MM.1S (cell line): ENCODE data around the gene NRXN3.

Source experiments
- DNase-seq: peaks from one replicate; pipeline ENCODE4 v3.0.0-alpha.2; 2015
- H2AFZ ChIP-seq: fragments of 300-600 bp; sonication (generic); 2 replicates; pipeline ENCODE4 v1.6.0; 2016; ENCODE audit warnings: antibody characterized with exemption, low read length
- H3F3A ChIP-seq: fragments of 300-600 bp; sonication (generic); 2 replicates; pipeline ENCODE4 v1.6.1; 2016; ENCODE audit warnings: mild to moderate bottlenecking, antibody characterized with exemption, low read length, moderate library complexity, mixed read lengths; ENCODE audit not compliant: insufficient read depth
- H3K27ac ChIP-seq: fragments of 300-600 bp; sonication (generic); 2 replicates; pipeline ENCODE4 v1.5.1; 2016; ENCODE audit warnings: mild to moderate bottlenecking, low read length
- H3K27me3 ChIP-seq: fragments of 300-600 bp; sonication (generic); replicated peaks from 2 replicates; pipeline ENCODE4 v1.6.0; 2016; ENCODE audit warnings: low read length; ENCODE audit not compliant: insufficient read depth
- H3K36me3 ChIP-seq: fragments of 300-600 bp; sonication (generic); replicated peaks from 2 replicates; pipeline ENCODE4 v1.6.1; 2016; ENCODE audit warnings: mild to moderate bottlenecking, low read length, mixed read lengths; ENCODE audit not compliant: insufficient read depth
- H3K4me1 ChIP-seq: fragments of 300-600 bp; sonication (generic); 2 replicates; pipeline ENCODE4 v1.6.1; 2016; ENCODE audit warnings: low read length, mixed read lengths
- H3K4me2 ChIP-seq: fragments of 300-600 bp; sonication (generic); 2 replicates; pipeline ENCODE4 v1.6.0; 2016; ENCODE audit warnings: low read depth, low read length
- H3K4me3 ChIP-seq: fragments of 300-600 bp; sonication (generic); 2 replicates; pipeline ENCODE4 v1.5.1; 2016; ENCODE audit warnings: low read length, mixed read lengths
- H3K79me2 ChIP-seq: fragments of 300-600 bp; sonication (generic); 2 replicates; pipeline ENCODE4 v1.6.1; 2016; ENCODE audit warnings: mixed run types, low read length, mixed read lengths
- H3K9ac ChIP-seq: fragments of 300-600 bp; sonication (generic); 2 replicates; pipeline ENCODE4 v1.6.1; 2016; ENCODE audit warnings: low read length, mixed read lengths
- H3K9me2 ChIP-seq: fragments of 300-600 bp; sonication (generic); replicated peaks from 2 replicates; pipeline ENCODE4 v1.6.1; 2016; ENCODE audit warnings: mild to moderate bottlenecking, low read length, mixed read lengths; ENCODE audit not compliant: insufficient read depth
- H3K9me3 ChIP-seq: fragments of 300-600 bp; sonication (generic); replicated peaks from 2 replicates; pipeline ENCODE4 v1.6.1; 2016; ENCODE audit warnings: mild to moderate bottlenecking, low read length, mixed read lengths; ENCODE audit not compliant: insufficient read depth
- H4K20me1 ChIP-seq: fragments of 300-600 bp; sonication (generic); 2 replicates; pipeline ENCODE4 v1.6.1; 2016; ENCODE audit warnings: mild to moderate bottlenecking, low read length, moderate library complexity, mixed read lengths; ENCODE audit not compliant: insufficient read depth
- CTCF ChIP-seq: fragments of 300-600 bp; sonication (generic); IDR thresholded peaks from 2 replicates; pipeline ENCODE4 v1.5.1; 2016; ENCODE audit warnings: antibody characterized with exemption, low read length, mixed read lengths
- EZH2 ChIP-seq: fragments of 300-600 bp; sonication (generic); optimal IDR thresholded peaks from 2 replicates; pipeline ENCODE3; 2017; ENCODE audit warnings: low read depth, mild to moderate bottlenecking, antibody characterized with exemption, low read length, mixed read lengths
- EZH2phosphoT487 ChIP-seq: fragments of 300-600 bp; sonication (generic); IDR thresholded peaks from 2 replicates; pipeline ENCODE4 v1.6.1; 2018; ENCODE audit warnings: antibody characterized with exemption, low read length

Gene NRXN3

DNA sequence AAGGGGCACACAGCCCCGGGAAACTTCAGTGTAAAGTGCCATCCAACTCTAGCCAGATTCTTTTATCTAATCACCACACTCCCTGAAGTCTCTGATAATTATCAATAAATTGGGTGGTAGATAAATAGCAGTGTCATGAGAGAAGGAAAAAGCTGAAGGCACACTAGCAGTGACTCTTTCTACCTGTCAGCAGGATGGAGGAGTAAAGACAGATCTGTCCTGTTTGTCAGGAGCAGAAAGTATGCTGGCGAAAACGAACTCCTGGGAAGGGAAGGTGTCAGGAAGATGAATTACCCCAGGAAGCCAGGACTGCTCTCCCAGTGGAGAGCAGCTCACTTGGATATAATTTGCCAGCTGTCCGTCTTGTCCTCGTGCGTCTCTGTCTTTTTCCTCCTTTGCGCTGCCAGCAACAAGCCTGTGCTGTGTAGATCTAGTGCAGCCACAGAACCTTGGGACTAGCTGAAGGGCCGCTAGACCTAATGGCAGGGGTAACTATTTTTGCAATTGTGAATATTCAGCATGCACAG, 1059.3 kb downstream of the NRXN3 start:
- H3K9me2 ChIP-seq, result no peaks in the 10 kb centered on the region
- H4K20me1 ChIP-seq, result no peaks in the 10 kb centered on the region

DNA sequence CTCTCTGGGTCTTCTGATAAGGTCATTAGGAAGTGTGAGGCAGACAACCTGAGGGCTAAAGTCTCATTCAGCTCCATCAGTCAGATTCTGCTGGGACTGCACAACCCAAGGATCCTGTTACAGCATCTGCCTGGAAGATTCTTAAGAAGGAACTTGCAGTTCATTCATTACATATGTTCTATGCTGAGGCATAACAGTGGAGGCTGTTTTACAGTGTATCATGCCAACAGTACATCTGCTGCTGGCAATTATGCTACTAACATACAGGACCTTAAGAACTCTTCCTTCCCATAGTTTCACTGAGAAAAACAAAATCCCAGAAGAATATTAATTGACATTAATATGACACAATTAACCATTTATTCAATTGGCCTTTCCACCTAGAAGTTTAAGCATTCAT, 1072.5 kb downstream of the NRXN3 start:
- Histone ChIP-seq H4K20me1 (no peaks in the 10 kb centered on the region), H3K27me3 (no peaks in the 10 kb centered on the region), H3K4me2 (no peak overlapping the region), H3K79me2 (no peaks in the 10 kb centered on the region), H3K4me3 (no peak overlapping the region), H2AFZ (no peak overlapping the region), H3K9me2 (no peaks in the 10 kb centered on the region), H3K4me1 (no peaks in the 10 kb centered on the region), H3K9ac (no peak overlapping the region), H3F3A (no peaks in the 10 kb centered on the region), H3K27ac (no peak overlapping the region), H3K36me3 (no peaks in the 10 kb centered on the region), H3K9me3 (no peaks in the 10 kb centered on the region)
- TF ChIP-seq EZH2phosphoT487, result no peak
- no peak for DNase-seq

More for the DNA sequence above, 1059.3 kb downstream of the NRXN3 start:
- H3K9ac ChIP-seq, result no peak overlapping the region
- H3K4me3 ChIP-seq, result no peak overlapping the region
- no peaks in the 10 kb centered on the region for H3F3A ChIP-seq
- no peak for DNase-seq
- H3K79me2 ChIP-seq, result no peaks in the 10 kb centered on the region
- H3K27me3 ChIP-seq, result no peaks in the 10 kb centered on the region
- TF ChIP-seq CTCF (no peak), EZH2phosphoT487 (no peak), EZH2 (no peak)
- H3K9me3 ChIP-seq, result no peaks in the 10 kb centered on the region
- H3K4me2 ChIP-seq, result no peak overlapping the region
- no peak overlapping the region for H3K27ac ChIP-seq
- no peaks in the 10 kb centered on the region for H3K36me3 ChIP-seq
- no peaks in the 10 kb centered on the region for H3K4me1 ChIP-seq
- H2AFZ ChIP-seq, result no peak overlapping the region

DNA sequence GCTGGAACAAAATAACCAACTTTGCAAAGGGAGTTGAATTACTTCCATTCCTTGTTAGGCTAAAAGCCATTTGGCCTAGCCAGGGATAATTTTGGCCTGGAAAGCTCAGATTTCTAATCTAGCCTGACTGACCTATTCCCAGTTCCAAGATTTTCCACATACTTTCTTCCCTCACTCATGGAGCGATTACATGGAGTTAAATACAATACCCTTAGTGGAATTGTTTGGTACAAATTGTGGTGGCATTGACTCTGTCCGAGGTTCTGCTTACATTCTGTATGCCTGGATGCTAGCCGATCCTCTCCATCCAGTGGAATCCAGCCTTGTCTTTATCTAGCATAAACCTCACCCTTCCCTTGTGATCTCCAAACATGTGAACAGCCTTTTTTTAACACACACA, 1076.0 kb downstream of the NRXN3 start:
- TF ChIP-seq CTCF (no peak), EZH2 (no peak), EZH2phosphoT487 (no peak)
- Histone ChIP-seq H3K4me3 (no peak overlapping the region), H3K9me2 (no peaks in the 10 kb centered on the region), H3K36me3 (no peaks in the 10 kb centered on the region), H3K27me3 (no peaks in the 10 kb centered on the region), H3K79me2 (no peaks in the 10 kb centered on the region), H3F3A (no peaks in the 10 kb centered on the region), H2AFZ (no peak overlapping the region), H3K27ac (no peak overlapping the region), H3K4me2 (no peak overlapping the region), H4K20me1 (no peaks in the 10 kb centered on the region), H3K9ac (no peak overlapping the region), H3K4me1 (no peaks in the 10 kb centered on the region), H3K9me3 (no peaks in the 10 kb centered on the region)
- no peak for DNase-seq

DNA sequence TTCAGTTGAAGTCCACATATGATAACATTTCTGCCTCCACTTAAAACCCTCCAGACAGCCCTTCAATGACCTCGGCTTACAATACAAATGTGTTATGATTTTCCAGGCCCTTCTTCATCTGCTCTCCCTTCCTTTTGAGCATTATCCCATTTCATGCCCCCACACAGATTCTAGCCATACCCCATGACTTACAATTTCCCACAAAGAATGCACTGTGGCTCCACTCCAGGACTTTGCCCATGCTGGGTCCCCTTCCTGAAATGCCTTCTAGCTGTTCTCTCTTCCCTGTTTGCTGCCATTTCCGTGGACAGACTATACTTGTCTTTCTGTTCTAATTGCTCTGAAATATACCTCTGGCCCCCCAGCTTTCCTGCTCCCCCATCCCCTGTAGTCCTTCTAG, 1078.0 kb downstream of the NRXN3 start:
- Histone ChIP-seq H3K27ac (no peak overlapping the region), H3K4me2 (no peak overlapping the region), H3K36me3 (no peaks in the 10 kb centered on the region), H3K4me3 (no peak overlapping the region), H3K79me2 (no peaks in the 10 kb centered on the region), H3K9ac (no peak overlapping the region), H3K9me2 (no peaks in the 10 kb centered on the region), H3K4me1 (no peaks in the 10 kb centered on the region), H2AFZ (no peak overlapping the region), H3K27me3 (no peaks in the 10 kb centered on the region), H3K9me3 (no peaks in the 10 kb centered on the region), H3F3A (no peaks in the 10 kb centered on the region), H4K20me1 (no peaks in the 10 kb centered on the region)
- no peak for DNase-seq
- TF ChIP-seq EZH2phosphoT487, result no peak
- no peak for TF ChIP-seq CTCF
- TF ChIP-seq EZH2, result no peak
